HEK293 (cell line): Measurements from ENCODE around the gene TCF3.
"Not testable (repeated sequence)": the region's sequence is repeated elsewhere in the genome, so short reads cannot be mapped to it uniquely, and the experiment has no call there.

Source experiments
- CTCF ChIA-PET: fragments of 350-600 bp; formaldehyde crosslinking; extraction: SDS; loops from one replicate; lab custom pipeline; 2021; ENCODE audit warnings: antibody characterized with exemption; lab: Yijun Ruan, JAX
- POLR2A ChIA-PET: fragments of 300-600 bp; formaldehyde crosslinking; extraction: SDS; loops from one replicate; lab custom pipeline; 2020; ENCODE audit warnings: antibody characterized with exemption, inconsistent platforms; lab: Yijun Ruan, JAX
- H3K27ac ChIP-seq: fragments of 200-500 bp; sonication (Bioruptor generic); 2 replicates; pipeline ENCODE4 v1.5.1; 2014; ENCODE audit warnings: low read depth, low read length, control low read depth, inconsistent platforms; ENCODE audit errors: extremely low read depth
- H3K36me3 ChIP-seq, 2 experiments: fragments of 200-500 bp in 1 of 2; sonication (Bioruptor generic) in 1 of 2; 1 replicate in 1 of 2; 2 replicates in 1 of 2; pipeline ENCODE4 v1.5.1; 2014 to 2017; ENCODE audit warnings: inconsistent platforms in 2 of 2, low read length in 2 of 2; ENCODE audit not compliant: control insufficient read depth in 2 of 2, insufficient read depth in 1 of 2
- H3K4me1 ChIP-seq: fragments of 200-500 bp; sonication (Bioruptor generic); 2 replicates; pipeline ENCODE4 v1.5.1; 2014; ENCODE audit warnings: mild to moderate bottlenecking, low read length, inconsistent platforms; ENCODE audit not compliant: control insufficient read depth, insufficient read depth
- H3K4me3 ChIP-seq: 2 replicates; pipeline ENCODE4 v1.5.1; 2011; ENCODE audit warnings: low read depth, mild to moderate bottlenecking, control low read depth, low read length, moderate library complexity
- H3K9me3 ChIP-seq: fragments of 200-500 bp; sonication (Bioruptor generic); 2 replicates; pipeline ENCODE4 v1.5.1; 2014; ENCODE audit warnings: low read depth, low read length, inconsistent platforms; ENCODE audit not compliant: control insufficient read depth, insufficient read depth
- EGR2 ChIP-seq: fragments of 450-650 bp; formaldehyde crosslinking; IDR thresholded peaks from 2 replicates; pipeline ENCODE4 v1.5.1; 2016; ENCODE audit warnings: low read depth, missing biosample characterization, missing genetic modification characterization
- GLIS1 ChIP-seq: fragments of 450-650 bp; formaldehyde crosslinking; IDR thresholded peaks from 2 replicates; pipeline ENCODE4 v1.5.1; 2016; ENCODE audit warnings: missing biosample characterization, missing genetic modification characterization
- SP2 ChIP-seq: fragments of 450-650 bp; formaldehyde crosslinking; IDR thresholded peaks from 2 replicates; pipeline ENCODE4 v1.5.1; 2016; ENCODE audit warnings: missing biosample characterization, missing genetic modification characterization
- ZBTB1 ChIP-seq: fragments of 450-650 bp; formaldehyde crosslinking; IDR thresholded peaks from 2 replicates; pipeline ENCODE4 v1.5.1; 2016; ENCODE audit warnings: missing biosample characterization, missing genetic modification characterization
- ZFHX2 ChIP-seq: fragments of 450-650 bp; formaldehyde crosslinking; conservative IDR thresholded peaks from 2 replicates; pipeline ENCODE4 v1.5.1; 2016; ENCODE audit warnings: missing biosample characterization, missing genetic modification characterization
- ZFP41 ChIP-seq: fragments of 450-650 bp; formaldehyde crosslinking; IDR thresholded peaks from 2 replicates; pipeline ENCODE4 v1.5.1; 2016; ENCODE audit warnings: missing biosample characterization, missing genetic modification characterization, borderline replicate concordance
- ZIC2 ChIP-seq: fragments of 450-650 bp; formaldehyde crosslinking; IDR thresholded peaks from 2 replicates; pipeline ENCODE4 v1.5.1; 2016; ENCODE audit warnings: missing biosample characterization, missing genetic modification characterization
- ZNF248 ChIP-seq: fragments of 450-650 bp; formaldehyde crosslinking; IDR thresholded peaks from 2 replicates; pipeline ENCODE4 v1.5.1; 2017; ENCODE audit warnings: missing biosample characterization, missing genetic modification characterization
- ZNF274 ChIP-seq, 2 experiments: fragments of 200-500 bp in 1 of 2; fragments of 450-650 bp in 1 of 2; sonication (Bioruptor generic) in 1 of 2; formaldehyde crosslinking in 1 of 2; IDR thresholded peaks; 2 replicates each; pipeline versions ENCODE4 v1.5.1 to v1.6.1; 2014 to 2016; ENCODE audit warnings: borderline replicate concordance in 1 of 2, inconsistent platforms in 1 of 2, low read length in 1 of 2, missing biosample characterization in 1 of 2, missing genetic modification characterization in 1 of 2
- ZNF529 ChIP-seq: fragments of 450-650 bp; formaldehyde crosslinking; IDR thresholded peaks from 2 replicates; pipeline ENCODE4 v1.5.1; 2017; ENCODE audit warnings: missing genetic modification characterization, missing biosample characterization; ENCODE audit not compliant: insufficient replicate concordance
- ZNF610 ChIP-seq: fragments of 450-650 bp; formaldehyde crosslinking; IDR thresholded peaks from 2 replicates; pipeline ENCODE4 v1.5.1; 2016; ENCODE audit warnings: missing biosample characterization, missing genetic modification characterization, borderline replicate concordance
- ZNF664 ChIP-seq: fragments of 450-650 bp; formaldehyde crosslinking; IDR thresholded peaks from 2 replicates; pipeline ENCODE4 v1.5.1; 2016; ENCODE audit warnings: missing biosample characterization, missing genetic modification characterization
- ZNF707 ChIP-seq: fragments of 450-650 bp; formaldehyde crosslinking; IDR thresholded peaks from 2 replicates; pipeline ENCODE4 v1.5.1; 2016; ENCODE audit warnings: missing biosample characterization, missing genetic modification characterization
- ZNF776 ChIP-seq: fragments of 450-650 bp; formaldehyde crosslinking; IDR thresholded peaks from 2 replicates; pipeline ENCODE4 v1.5.0; 2017; ENCODE audit warnings: missing biosample characterization, missing genetic modification characterization, borderline replicate concordance
- ZNF837 ChIP-seq: fragments of 450-650 bp; formaldehyde crosslinking; IDR thresholded peaks from 2 replicates; pipeline ENCODE4 v1.5.1; 2016; ENCODE audit warnings: missing biosample characterization, missing genetic modification characterization
- ZXDB ChIP-seq: fragments of 450-650 bp; formaldehyde crosslinking; IDR thresholded peaks from 2 replicates; pipeline ENCODE4 v1.5.1; 2016; ENCODE audit warnings: missing biosample characterization, missing genetic modification characterization
- TF ChIP-seq, protein P1 (sequence below): fragments of 450-650 bp; formaldehyde crosslinking; conservative IDR thresholded peaks from 2 replicates; pipeline ENCODE4 v1.5.1; 2016; ENCODE audit warnings: low read depth, missing biosample characterization, missing genetic modification characterization
- TF ChIP-seq, protein P2 (sequence below): fragments of 450-650 bp; formaldehyde crosslinking; IDR thresholded peaks from 2 replicates; pipeline ENCODE4 v1.5.1; 2016; ENCODE audit warnings: missing biosample characterization, missing genetic modification characterization, low read depth
- TF ChIP-seq, protein P3 (sequence below): fragments of 450-650 bp; formaldehyde crosslinking; IDR thresholded peaks from 2 replicates; pipeline ENCODE4 v1.5.1; 2016; ENCODE audit warnings: missing biosample characterization, missing genetic modification characterization, borderline replicate concordance

The TCF3 gene

GRCh38 chr19:1671716-1672037, 19.3 kb upstream of the TCF3 start:
- Histone ChIP-seq H3K27ac (no peak overlapping the region), H3K36me3 (no peaks in the 10 kb centered on the region), H3K4me3 (no peak overlapping the region), H3K9me3 (no peaks in the 10 kb centered on the region), H3K4me1 (no peaks in the 10 kb centered on the region; the same call in 1 of the 2 replicates)
- TF ChIP-seq ZNF837 (tag by site-specific recombination): no peak
- TF ChIP-seq GLIS1 (tag by site-specific recombination): peak; percentile 77
- TF ChIP-seq ZNF776: no peak
- TF ChIP-seq ZFP41 (tag by site-specific recombination): no peak
- no peak for TF ChIP-seq ZNF274 (IDR thresholded peaks at IDR 0.05; ENCODE audit: low read length)
- TF ChIP-seq ZNF274 (tag by site-specific recombination; IDR thresholded peaks at IDR 0.05; ENCODE audit: borderline replicate concordance): no peak
- TF ChIP-seq, protein P1, sequence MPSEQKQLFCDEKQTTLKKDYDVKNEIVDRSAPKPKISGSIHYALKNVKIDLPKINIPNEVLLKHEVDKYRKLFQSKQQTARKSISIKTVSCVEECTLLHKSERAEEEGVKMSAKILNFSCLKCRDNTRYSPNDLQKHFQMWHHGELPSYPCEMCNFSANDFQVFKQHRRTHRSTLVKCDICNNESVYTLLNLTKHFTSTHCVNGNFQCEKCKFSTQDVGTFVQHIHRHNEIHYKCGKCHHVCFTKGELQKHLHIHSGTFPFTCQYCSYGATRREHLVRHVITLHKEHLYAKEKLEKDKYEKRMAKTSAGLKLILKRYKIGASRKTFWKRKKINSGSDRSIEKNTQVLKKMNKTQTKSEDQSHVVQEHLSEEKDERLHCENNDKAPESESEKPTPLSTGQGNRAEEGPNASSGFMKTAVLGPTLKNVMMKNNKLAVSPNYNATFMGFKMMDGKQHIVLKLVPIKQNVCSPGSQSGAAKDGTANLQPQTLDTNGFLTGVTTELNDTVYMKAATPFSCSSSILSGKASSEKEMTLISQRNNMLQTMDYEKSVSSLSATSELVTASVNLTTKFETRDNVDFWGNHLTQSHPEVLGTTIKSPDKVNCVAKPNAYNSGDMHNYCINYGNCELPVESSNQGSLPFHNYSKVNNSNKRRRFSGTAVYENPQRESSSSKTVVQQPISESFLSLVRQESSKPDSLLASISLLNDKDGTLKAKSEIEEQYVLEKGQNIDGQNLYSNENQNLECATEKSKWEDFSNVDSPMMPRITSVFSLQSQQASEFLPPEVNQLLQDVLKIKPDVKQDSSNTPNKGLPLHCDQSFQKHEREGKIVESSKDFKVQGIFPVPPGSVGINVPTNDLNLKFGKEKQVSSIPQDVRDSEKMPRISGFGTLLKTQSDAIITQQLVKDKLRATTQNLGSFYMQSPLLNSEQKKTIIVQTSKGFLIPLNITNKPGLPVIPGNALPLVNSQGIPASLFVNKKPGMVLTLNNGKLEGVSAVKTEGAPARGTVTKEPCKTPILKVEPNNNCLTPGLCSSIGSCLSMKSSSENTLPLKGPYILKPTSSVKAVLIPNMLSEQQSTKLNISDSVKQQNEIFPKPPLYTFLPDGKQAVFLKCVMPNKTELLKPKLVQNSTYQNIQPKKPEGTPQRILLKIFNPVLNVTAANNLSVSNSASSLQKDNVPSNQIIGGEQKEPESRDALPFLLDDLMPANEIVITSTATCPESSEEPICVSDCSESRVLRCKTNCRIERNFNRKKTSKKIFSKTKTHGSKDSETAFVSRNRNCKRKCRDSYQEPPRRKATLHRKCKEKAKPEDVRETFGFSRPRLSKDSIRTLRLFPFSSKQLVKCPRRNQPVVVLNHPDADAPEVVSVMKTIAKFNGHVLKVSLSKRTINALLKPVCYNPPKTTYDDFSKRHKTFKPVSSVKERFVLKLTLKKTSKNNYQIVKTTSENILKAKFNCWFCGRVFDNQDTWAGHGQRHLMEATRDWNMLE (tag by site-specific recombination): no peak
- TF ChIP-seq SP2 (tag by site-specific recombination): peak; percentile 59
- peak; percentile 36; the same call in 1 of the 2 replicates for TF ChIP-seq ZIC2 (tag by site-specific recombination)
- no peak for TF ChIP-seq ZNF664
- no peak for TF ChIP-seq ZXDB
- TF ChIP-seq ZNF707: no peak
- no peak for TF ChIP-seq ZNF529
- no peak for TF ChIP-seq ZNF248 (tag by site-specific recombination)
- CTCF ChIA-PET: interaction anchor here (0.6 to 4.4 kb wide), 29 partner anchors 9 to 955 kb away, joined by 3 to 68 read pairs (median 5); no protein-coding TSS in a partner anchor
- POLR2A ChIA-PET: interaction anchor here (0.5 kb wide), 1 partner anchor 122 kb away, joined by 4 read pairs; no protein-coding TSS in a partner anchor

DNA sequence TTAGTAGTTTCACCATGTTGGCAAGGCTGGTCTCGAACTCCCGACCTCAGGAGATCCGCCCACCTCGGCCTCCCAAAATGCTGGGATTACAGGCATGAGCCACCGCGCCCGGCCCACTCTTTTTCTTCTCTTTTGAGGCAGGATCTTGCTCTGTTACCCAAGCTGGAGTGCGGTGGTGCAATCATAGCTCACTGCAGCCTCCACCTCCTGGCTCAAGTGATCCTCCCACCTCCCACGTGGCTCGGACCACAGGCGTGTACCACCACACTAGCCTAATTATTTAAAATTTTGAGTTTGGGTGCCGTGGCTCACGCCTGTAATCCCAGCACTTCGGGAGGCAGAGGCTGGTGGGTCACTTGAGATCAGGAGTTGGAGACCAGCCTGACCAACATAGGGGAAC, 18.3 kb upstream of the TCF3 start:
- POLR2A ChIA-PET: interaction anchor here (0.7 kb wide), 1 partner anchor 83 kb away, joined by 5 read pairs; no protein-coding TSS in a partner anchor
- not testable (repeated sequence) for H3K4me3 ChIP-seq

DNA sequence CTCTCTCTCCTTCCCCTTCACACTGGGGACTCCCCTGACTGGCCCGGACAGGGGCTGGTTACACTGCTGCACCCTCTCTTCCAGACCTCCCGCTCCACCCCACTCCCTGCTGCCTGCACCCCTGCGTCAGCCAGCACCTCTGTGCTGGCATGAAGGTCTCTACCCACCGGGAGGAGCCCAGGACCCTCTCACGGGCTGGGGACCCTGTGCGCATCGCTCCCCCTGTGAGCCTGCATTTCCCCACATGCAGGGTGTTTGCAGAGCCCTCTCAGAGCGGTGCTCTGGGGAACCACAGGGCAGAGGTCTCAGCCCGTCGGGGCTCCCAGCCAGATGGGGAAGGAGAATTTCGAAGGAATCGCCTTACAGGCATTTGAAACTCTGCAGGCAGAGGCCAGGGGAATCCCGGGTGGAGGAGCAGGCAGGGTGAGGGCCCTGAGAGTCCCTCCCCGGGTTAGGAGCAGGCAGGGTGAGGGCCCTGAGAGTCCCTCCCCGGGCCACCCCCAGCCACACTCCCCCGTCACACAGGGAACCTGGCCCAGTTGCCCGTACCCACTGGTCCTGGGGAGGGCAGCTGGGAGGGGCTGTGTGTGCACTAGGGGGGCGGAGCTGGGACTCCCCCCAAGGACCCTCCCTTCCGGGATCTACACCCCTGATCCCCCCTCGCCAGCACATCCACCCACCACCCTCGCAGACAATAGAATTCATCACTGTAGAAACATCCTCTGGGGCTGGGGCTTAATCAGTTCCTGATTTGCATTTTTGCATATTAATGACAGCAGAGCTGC, 16.3 kb upstream of the TCF3 start:
- H3K36me3 ChIP-seq: no peaks in the 10 kb centered on the region
- ChIA-PET POLR2A (interaction anchor here (1.0 kb wide), 1 partner anchor 16 kb away, joined by 4 read pairs; no protein-coding TSS in a partner anchor), CTCF (interaction anchor here (0.5 to 1.3 kb wide), 3 partner anchors 51 to 114 kb away, joined by 3 to 4 read pairs (median 3); no protein-coding TSS in a partner anchor)
- no peak overlapping the region for H3K4me3 ChIP-seq
- H3K4me1 ChIP-seq: no peaks in the 10 kb centered on the region; the same call in 1 of the 2 replicates
- no peaks in the 10 kb centered on the region for H3K9me3 ChIP-seq
- H3K27ac ChIP-seq: no peak overlapping the region
- TF ChIP-seq, protein P2, sequence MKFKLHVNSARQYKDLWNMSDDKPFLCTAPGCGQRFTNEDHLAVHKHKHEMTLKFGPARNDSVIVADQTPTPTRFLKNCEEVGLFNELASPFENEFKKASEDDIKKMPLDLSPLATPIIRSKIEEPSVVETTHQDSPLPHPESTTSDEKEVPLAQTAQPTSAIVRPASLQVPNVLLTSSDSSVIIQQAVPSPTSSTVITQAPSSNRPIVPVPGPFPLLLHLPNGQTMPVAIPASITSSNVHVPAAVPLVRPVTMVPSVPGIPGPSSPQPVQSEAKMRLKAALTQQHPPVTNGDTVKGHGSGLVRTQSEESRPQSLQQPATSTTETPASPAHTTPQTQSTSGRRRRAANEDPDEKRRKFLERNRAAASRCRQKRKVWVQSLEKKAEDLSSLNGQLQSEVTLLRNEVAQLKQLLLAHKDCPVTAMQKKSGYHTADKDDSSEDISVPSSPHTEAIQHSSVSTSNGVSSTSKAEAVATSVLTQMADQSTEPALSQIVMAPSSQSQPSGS: no peak
- TF ChIP-seq ZBTB1 (tag by site-specific recombination): no peak
- TF ChIP-seq ZFP41 (tag by site-specific recombination): no peak
- TF ChIP-seq, protein P3, sequence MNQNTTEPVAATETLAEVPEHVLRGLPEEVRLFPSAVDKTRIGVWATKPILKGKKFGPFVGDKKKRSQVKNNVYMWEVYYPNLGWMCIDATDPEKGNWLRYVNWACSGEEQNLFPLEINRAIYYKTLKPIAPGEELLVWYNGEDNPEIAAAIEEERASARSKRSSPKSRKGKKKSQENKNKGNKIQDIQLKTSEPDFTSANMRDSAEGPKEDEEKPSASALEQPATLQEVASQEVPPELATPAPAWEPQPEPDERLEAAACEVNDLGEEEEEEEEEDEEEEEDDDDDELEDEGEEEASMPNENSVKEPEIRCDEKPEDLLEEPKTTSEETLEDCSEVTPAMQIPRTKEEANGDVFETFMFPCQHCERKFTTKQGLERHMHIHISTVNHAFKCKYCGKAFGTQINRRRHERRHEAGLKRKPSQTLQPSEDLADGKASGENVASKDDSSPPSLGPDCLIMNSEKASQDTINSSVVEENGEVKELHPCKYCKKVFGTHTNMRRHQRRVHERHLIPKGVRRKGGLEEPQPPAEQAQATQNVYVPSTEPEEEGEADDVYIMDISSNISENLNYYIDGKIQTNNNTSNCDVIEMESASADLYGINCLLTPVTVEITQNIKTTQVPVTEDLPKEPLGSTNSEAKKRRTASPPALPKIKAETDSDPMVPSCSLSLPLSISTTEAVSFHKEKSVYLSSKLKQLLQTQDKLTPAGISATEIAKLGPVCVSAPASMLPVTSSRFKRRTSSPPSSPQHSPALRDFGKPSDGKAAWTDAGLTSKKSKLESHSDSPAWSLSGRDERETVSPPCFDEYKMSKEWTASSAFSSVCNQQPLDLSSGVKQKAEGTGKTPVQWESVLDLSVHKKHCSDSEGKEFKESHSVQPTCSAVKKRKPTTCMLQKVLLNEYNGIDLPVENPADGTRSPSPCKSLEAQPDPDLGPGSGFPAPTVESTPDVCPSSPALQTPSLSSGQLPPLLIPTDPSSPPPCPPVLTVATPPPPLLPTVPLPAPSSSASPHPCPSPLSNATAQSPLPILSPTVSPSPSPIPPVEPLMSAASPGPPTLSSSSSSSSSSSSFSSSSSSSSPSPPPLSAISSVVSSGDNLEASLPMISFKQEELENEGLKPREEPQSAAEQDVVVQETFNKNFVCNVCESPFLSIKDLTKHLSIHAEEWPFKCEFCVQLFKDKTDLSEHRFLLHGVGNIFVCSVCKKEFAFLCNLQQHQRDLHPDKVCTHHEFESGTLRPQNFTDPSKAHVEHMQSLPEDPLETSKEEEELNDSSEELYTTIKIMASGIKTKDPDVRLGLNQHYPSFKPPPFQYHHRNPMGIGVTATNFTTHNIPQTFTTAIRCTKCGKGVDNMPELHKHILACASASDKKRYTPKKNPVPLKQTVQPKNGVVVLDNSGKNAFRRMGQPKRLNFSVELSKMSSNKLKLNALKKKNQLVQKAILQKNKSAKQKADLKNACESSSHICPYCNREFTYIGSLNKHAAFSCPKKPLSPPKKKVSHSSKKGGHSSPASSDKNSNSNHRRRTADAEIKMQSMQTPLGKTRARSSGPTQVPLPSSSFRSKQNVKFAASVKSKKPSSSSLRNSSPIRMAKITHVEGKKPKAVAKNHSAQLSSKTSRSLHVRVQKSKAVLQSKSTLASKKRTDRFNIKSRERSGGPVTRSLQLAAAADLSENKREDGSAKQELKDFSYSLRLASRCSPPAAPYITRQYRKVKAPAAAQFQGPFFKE: no peak
- no peak for TF ChIP-seq ZNF610

More for the DNA sequence above, 18.3 kb upstream of the TCF3 start:
- CTCF ChIA-PET: interaction anchor here (0.6 to 4.4 kb wide), 11 partner anchors 8 to 155 kb away, joined by 4 to 68 read pairs (median 5); no protein-coding TSS in a partner anchor
- H3K4me1 ChIP-seq: not testable (repeated sequence)
- TF ChIP-seq ZFHX2 (tag by site-specific recombination) (peak; percentile 47; the same call in 1 of the 2 replicates), EGR2 (tag by site-specific recombination) (peak; percentile 36)
- TF ChIP-seq, all 188 proteins: peak for 2; not testable (repeated sequence) for 186
- H3K27ac ChIP-seq, H3K9me3 ChIP-seq, H3K36me3 ChIP-seq: not testable (repeated sequence)
